ENCODE measurements around the gene GPRIN2. TPM values are rescaled to one million over a fixed set of nuclear protein-coding genes. Genes with fewer than 3 reads are reported as not detected.
"Not testable (repeated sequence)": the region's sequence is repeated elsewhere in the genome, so short reads cannot be mapped to it uniquely, and the experiment has no call there.

The GPRIN2 gene
- total RNA-seq, 1 experiment from 2014 or later = not detected

- Histone ChIP-seq H3K27ac (ENCODE audit: low read depth, low read length, poor library complexity, severe bottlenecking) (no peak overlapping the region), H3K9me3 (ENCODE audit: low read depth, low read length, poor library complexity, severe bottlenecking) (no peaks in the 10 kb centered on the region), H3K27me3 (replicated peaks; ENCODE audit: insufficient read depth, low read depth, low read length, poor library complexity) (no peaks in the 10 kb centered on the region), H3K4me3 (ENCODE audit: low read depth, low read length, poor library complexity, severe bottlenecking) (no peak overlapping the region), H3K4me1 (ENCODE audit: insufficient read depth, low read length, poor library complexity, severe bottlenecking) (no peaks in the 10 kb centered on the region), H3K36me3 (ENCODE audit: insufficient read depth, low read length, poor library complexity, severe bottlenecking) (no peaks in the 10 kb centered on the region)
- BruUV-seq (replicated peaks) = no TSS peak
- CTCF ChIA-PET = no interaction called here
- POLR2A ChIA-PET (ENCODE audit: low non-redundant PET) = no interaction called here
- intact Hi-C loops (cut with micrococcal nuclease; ENCODE audit: unreplicated experiment) = no loop called here
- DNase-seq (ENCODE audit: low spot score) = no peak
- TF ChIP-seq CTCF (conservative IDR thresholded peaks at IDR 0.05; ENCODE audit: low read depth, low read length) = no peak
- no peak for TF ChIP-seq EZH2 (IDR thresholded peaks at IDR 0.05; ENCODE audit: borderline replicate concordance, low read depth, low read length, poor library complexity, severe bottlenecking)
These were observed 42.0 kb downstream of the GPRIN2 start for GRCh38 chr10:46514431-46514861.

- H3K4me3 ChIP-seq (ENCODE audit: low read depth, low read length, poor library complexity, severe bottlenecking); intact Hi-C loops (cut with micrococcal nuclease; ENCODE audit: unreplicated experiment); POLR2A ChIA-PET (ENCODE audit: low non-redundant PET); H3K27me3 ChIP-seq (replicated peaks; ENCODE audit: insufficient read depth, low read depth, low read length, poor library complexity); H3K4me1 ChIP-seq (ENCODE audit: insufficient read depth, low read length, poor library complexity, severe bottlenecking); BruUV-seq (replicated peaks); H3K27ac ChIP-seq (ENCODE audit: low read depth, low read length, poor library complexity, severe bottlenecking); DNase-seq (ENCODE audit: low spot score); H3K36me3 ChIP-seq (ENCODE audit: insufficient read depth, low read length, poor library complexity, severe bottlenecking); H3K9me3 ChIP-seq (ENCODE audit: low read depth, low read length, poor library complexity, severe bottlenecking); CTCF ChIA-PET: not testable (repeated sequence)
These were observed 43.1 kb downstream of the GPRIN2 start for GRCh38 chr10:46513333-46513732.

GRCh38 chr10:46512725-46513124 lies 43.7 kb downstream of the GPRIN2 start:
- H3K9me3 ChIP-seq (ENCODE audit: low read depth, low read length, poor library complexity, severe bottlenecking); POLR2A ChIA-PET (ENCODE audit: low non-redundant PET); CTCF ChIA-PET; H3K4me3 ChIP-seq (ENCODE audit: low read depth, low read length, poor library complexity, severe bottlenecking); H3K27ac ChIP-seq (ENCODE audit: low read depth, low read length, poor library complexity, severe bottlenecking); DNase-seq (ENCODE audit: low spot score); BruUV-seq (replicated peaks); H3K36me3 ChIP-seq (ENCODE audit: insufficient read depth, low read length, poor library complexity, severe bottlenecking); H3K4me1 ChIP-seq (ENCODE audit: insufficient read depth, low read length, poor library complexity, severe bottlenecking); intact Hi-C loops (cut with micrococcal nuclease; ENCODE audit: unreplicated experiment); H3K27me3 ChIP-seq (replicated peaks; ENCODE audit: insufficient read depth, low read depth, low read length, poor library complexity): not testable (repeated sequence)

GRCh38 chr10:46512002-46512401 lies 44.5 kb downstream of the GPRIN2 start:
- POLR2A ChIA-PET (ENCODE audit: low non-redundant PET); DNase-seq (ENCODE audit: low spot score); BruUV-seq (replicated peaks): not testable (repeated sequence)

More at GRCh38 chr10:46512002-46512401, 44.5 kb downstream of the GPRIN2 start:
- H3K4me3 ChIP-seq (ENCODE audit: low read depth, low read length, poor library complexity, severe bottlenecking); intact Hi-C loops (cut with micrococcal nuclease; ENCODE audit: unreplicated experiment); H3K27ac ChIP-seq (ENCODE audit: low read depth, low read length, poor library complexity, severe bottlenecking); H3K9me3 ChIP-seq (ENCODE audit: low read depth, low read length, poor library complexity, severe bottlenecking); CTCF ChIA-PET; H3K27me3 ChIP-seq (replicated peaks; ENCODE audit: insufficient read depth, low read depth, low read length, poor library complexity); H3K4me1 ChIP-seq (ENCODE audit: insufficient read depth, low read length, poor library complexity, severe bottlenecking); H3K36me3 ChIP-seq (ENCODE audit: insufficient read depth, low read length, poor library complexity, severe bottlenecking): not testable (repeated sequence)

Other genes with a start within 250 kb of the GPRIN2 start
- not detected in 2 replicates for gene ANXA8L1, start 180.9 kb downstream of the GPRIN2 start, total RNA-seq (2021)
- gene NPY4R, start 90.7 kb downstream of the GPRIN2 start, total RNA-seq (2021) = not detected in 2 replicates
- 0.64 and 1.0 TPM in 2 replicates for gene SYT15, start 22.5 kb upstream of the GPRIN2 start, total RNA-seq (2021)